IMR-90 (cell line): ENCODE data around the gene NTSR1. TPM values are rescaled to one million over a fixed set of nuclear protein-coding genes. Genes with fewer than 3 reads are reported as not detected.

Experiments used
- ATAC-seq: fragments of 200-7000 bp; cut with Tn5 transposase; 2 replicates; pipeline ENCODE4 v1.9.1; 2020; ENCODE audit warnings: low read depth, mild to moderate bottlenecking, moderate library complexity
- BruUV-seq: library from RNA; stranded (reverse); fragments of 400-500 nt; replicated peaks from 2 replicates; lab custom pipeline; 2021; lab: Mats Ljungman, UMichigan
- CTCF ChIA-PET: fragments of 300-600 bp; formaldehyde crosslinking; extraction: SDS; loops from one replicate; lab custom pipeline; 2021; ENCODE audit warnings: antibody characterized with exemption; lab: Yijun Ruan, JAX
- POLR2A ChIA-PET: fragments of 300-600 bp; sonication (Branson Sonifier 250); formaldehyde crosslinking; loops from one replicate; lab custom pipeline; 2022; ENCODE audit warnings: antibody characterized with exemption; ENCODE audit not compliant: unreplicated experiment; lab: Charles Lee
- DNase-seq: peaks from one replicate; pipeline ENCODE4 v3.0.0; 2013
- H2AFZ ChIP-seq: replicated peaks from 2 replicates; pipeline ENCODE3; 2013; ENCODE audit warnings: low read length, mild to moderate bottlenecking; ENCODE audit not compliant: poor library complexity
- H2AK5ac ChIP-seq: 2 replicates; pipeline ENCODE4 v1.6.1; 2013; ENCODE audit warnings: low read depth, low read length, inconsistent platforms
- H2AK9ac ChIP-seq: replicated peaks from 2 replicates; pipeline ENCODE3; 2013; ENCODE audit warnings: mild to moderate bottlenecking, low read depth, low read length, moderate library complexity; ENCODE audit not compliant: poor library complexity
- H2BK120ac ChIP-seq: 2 replicates; pipeline ENCODE4 v1.6.1; 2013; ENCODE audit warnings: low read depth, low read length, inconsistent platforms
- H2BK15ac ChIP-seq: 3 replicates; pipeline ENCODE4 v1.6.1; 2013; ENCODE audit warnings: low read depth, low read length, inconsistent platforms
- H2BK20ac ChIP-seq: 2 replicates; pipeline ENCODE4 v1.6.1; 2013; ENCODE audit warnings: low read depth, mild to moderate bottlenecking, inconsistent platforms, low read length, moderate library complexity
- H2BK5ac ChIP-seq: 2 replicates; pipeline ENCODE4 v1.6.1; 2013; ENCODE audit warnings: mild to moderate bottlenecking, low read depth, low read length, inconsistent platforms; ENCODE audit not compliant: poor library complexity, severe bottlenecking
- H3K14ac ChIP-seq: replicated peaks from 2 replicates; pipeline ENCODE4 v1.6.1; 2013; ENCODE audit warnings: low read depth, low read length, inconsistent platforms
- H3K18ac ChIP-seq: 2 replicates; pipeline ENCODE4 v1.6.1; 2013; ENCODE audit warnings: low read depth, low read length, control low read depth
- H3K23ac ChIP-seq: 2 replicates; pipeline ENCODE4 v1.6.1; 2013; ENCODE audit warnings: low read depth, low read length, inconsistent platforms
- H3K27ac ChIP-seq: 2 replicates; pipeline ENCODE4 v1.5.1; 2013; ENCODE audit warnings: mild to moderate bottlenecking, control low read depth, low read length; ENCODE audit not compliant: insufficient read depth
- H3K27me3 ChIP-seq: 2 replicates; pipeline ENCODE4 v1.6.1; 2013; ENCODE audit warnings: low read length; ENCODE audit not compliant: control insufficient read depth, insufficient read depth
- H3K36me3 ChIP-seq: 2 replicates; pipeline ENCODE4 v1.6.1; 2013; ENCODE audit warnings: low read length, mixed read lengths; ENCODE audit not compliant: control insufficient read depth, insufficient read depth
- H3K4ac ChIP-seq: 2 replicates; pipeline ENCODE4 v1.6.1; 2013; ENCODE audit warnings: low read depth, low read length, inconsistent platforms
- H3K4me1 ChIP-seq: 2 replicates; pipeline ENCODE4 v1.6.1; 2013; ENCODE audit warnings: low read length, mixed read lengths; ENCODE audit not compliant: control insufficient read depth, insufficient read depth
- H3K4me2 ChIP-seq: 2 replicates; pipeline ENCODE4 v1.6.1; 2013; ENCODE audit warnings: low read depth, mild to moderate bottlenecking, control low read depth, low read length, moderate library complexity
- H3K4me3 ChIP-seq: 2 replicates; pipeline ENCODE4 v1.5.1; 2013; ENCODE audit warnings: low read depth, mild to moderate bottlenecking, control low read depth, low read length, moderate library complexity; ENCODE audit not compliant: insufficient read depth
- H3K56ac ChIP-seq: 2 replicates; pipeline ENCODE4 v1.6.1; 2013; ENCODE audit warnings: low read length, inconsistent platforms; ENCODE audit not compliant: insufficient read depth; ENCODE audit errors: extremely low read depth
- H3K79me1 ChIP-seq, 2 experiments: 2 replicates each; pipeline ENCODE4 v1.6.1; 2013; ENCODE audit warnings: low read length in 2 of 2, inconsistent platforms in 1 of 2, low read depth in 1 of 2
- H3K9ac ChIP-seq: 2 replicates; pipeline ENCODE4 v1.6.1; 2013; ENCODE audit warnings: low read depth, low read length, control low read depth
- H3K9me1 ChIP-seq: 2 replicates; pipeline ENCODE4 v1.6.1; 2013; ENCODE audit warnings: low read length, inconsistent platforms; ENCODE audit not compliant: insufficient read depth
- H3K9me3 ChIP-seq: 2 replicates; pipeline ENCODE4 v1.6.1; 2013; ENCODE audit warnings: low read length; ENCODE audit not compliant: control insufficient read depth, insufficient read depth
- H4K20me1 ChIP-seq: 2 replicates; pipeline ENCODE4 v1.6.1; 2013; ENCODE audit warnings: low read length, inconsistent platforms; ENCODE audit not compliant: insufficient read depth
- H4K5ac ChIP-seq: 2 replicates; pipeline ENCODE4 v1.6.1; 2013; ENCODE audit warnings: mild to moderate bottlenecking, low read depth, low read length, control low read depth
- H4K8ac ChIP-seq, 2 experiments: 2 replicates each; pipeline ENCODE4 v1.6.1; 2013; ENCODE audit warnings: low read depth in 2 of 2, low read length in 2 of 2, control low read depth in 1 of 2, inconsistent platforms in 1 of 2
- H4K91ac ChIP-seq: 2 replicates; pipeline ENCODE4 v1.6.1; 2013; ENCODE audit warnings: low read depth, low read length, inconsistent platforms; ENCODE audit not compliant: insufficient read depth
- BHLHE40 ChIP-seq: fragments of 150-350 bp; IDR thresholded peaks from 2 replicates; pipeline ENCODE4 v1.6.1; 2016; ENCODE audit warnings: mild to moderate bottlenecking, low read depth, low read length
- CEBPB ChIP-seq: IDR thresholded peaks from 2 replicates; pipeline ENCODE4 v1.6.1; 2012; ENCODE audit warnings: low read depth, low read length, improper control_type of control experiment
- CHD1 ChIP-seq: IDR thresholded peaks from 2 replicates; pipeline ENCODE4 v1.6.1; 2012; ENCODE audit warnings: low read depth, low read length, improper control_type of control experiment
- CTCF ChIP-seq: conservative IDR thresholded peaks from 2 replicates; pipeline ENCODE4 v1.5.1; 2012; ENCODE audit warnings: mild to moderate bottlenecking, low read depth, low read length, improper control_type of control experiment
- ELK1 ChIP-seq: fragments of 150-350 bp; IDR thresholded peaks from 2 replicates; pipeline ENCODE4 v1.6.1; 2016; ENCODE audit warnings: low read depth, mild to moderate bottlenecking, low read length, moderate library complexity, borderline replicate concordance
- FOS ChIP-seq: fragments of 150-350 bp; IDR thresholded peaks from 2 replicates; pipeline ENCODE4 v1.6.1; 2016; ENCODE audit warnings: low read depth, low read length
- MAZ ChIP-seq: IDR thresholded peaks from 2 replicates; pipeline ENCODE4 v1.6.1; 2012; ENCODE audit warnings: low read depth, mild to moderate bottlenecking, low read length, improper control_type of control experiment, moderate library complexity, borderline replicate concordance
- MXI1 ChIP-seq: IDR thresholded peaks from 2 replicates; pipeline ENCODE4 v1.6.1; 2012; ENCODE audit warnings: low read depth, mild to moderate bottlenecking, low read length, moderate library complexity, borderline replicate concordance
- NFE2L2 ChIP-seq: fragments of 150-350 bp; IDR thresholded peaks from 2 replicates; pipeline ENCODE4 v1.6.1; 2016; ENCODE audit warnings: low read depth, mild to moderate bottlenecking, low read length
- POLR2A ChIP-seq: IDR thresholded peaks from 2 replicates; pipeline ENCODE4 v1.6.1; 2012; ENCODE audit warnings: mild to moderate bottlenecking, low read depth, low read length
- RAD21 ChIP-seq: IDR thresholded peaks from 2 replicates; pipeline ENCODE4 v1.6.1; 2012; ENCODE audit warnings: low read length, improper control_type of control experiment
- RCOR1 ChIP-seq: IDR thresholded peaks from 2 replicates; pipeline ENCODE4 v1.6.1; 2012; ENCODE audit warnings: mild to moderate bottlenecking, low read length, improper control_type of control experiment; ENCODE audit not compliant: insufficient replicate concordance
- RFX5 ChIP-seq: IDR thresholded peaks from 2 replicates; pipeline ENCODE4 v1.8.0; 2012; ENCODE audit warnings: low read depth, mild to moderate bottlenecking, low read length, moderate library complexity
- SMC3 ChIP-seq: fragments of 150-350 bp; IDR thresholded peaks from 2 replicates; pipeline ENCODE4 v1.6.1; 2016; ENCODE audit warnings: low read depth, mild to moderate bottlenecking, antibody characterized with exemption, low read length, moderate library complexity
- USF2 ChIP-seq: fragments of 150-350 bp; IDR thresholded peaks from 2 replicates; pipeline ENCODE4 v1.6.1; 2017; ENCODE audit warnings: mild to moderate bottlenecking, antibody characterized with exemption, low read length, low read depth
- WGBS, 2 experiments: methylation state at CpG; one replicate each; pipeline versions ENCODE4 v1.1.5 to v1.1.7; 2013; ENCODE audit warnings: missing lambda C conversion rate in 2 of 2; ENCODE audit not compliant: insufficient read length in 1 of 2; ENCODE audit errors: extremely low coverage in 2 of 2; 5-methylcytosine and 5-hydroxymethylcytosine counted together
- dilution Hi-C: fragments of 300-500 bp; cut with HindIII; formaldehyde crosslinking; loops from one replicate; pipeline ENCODE4 v1.14.3; 2018; ENCODE audit warnings: low sequenced_read_pairs; ENCODE audit not compliant: unreplicated experiment
- in situ Hi-C: fragments of 300-500 bp; cut with MboI; formaldehyde crosslinking; loops from 3 replicates; pipeline ENCODE4 v1.14.3; 2019; ENCODE audit warnings: low sequenced_read_pairs, inconsistent platforms, mixed read lengths
- intact Hi-C: fragments of 100-400 bp; cut with micrococcal nuclease; formaldehyde crosslinking; loops from 2 replicates; pipeline ENCODE4 v1.10.0; 2022
- polyA plus RNA-seq, 3 experiments: library from polyadenylated mRNA; depleted of rRNA; stranded (reverse); fragments of >200 nt; gene quantifications; 2 replicates each; pipeline ENCODE4 v1.2.3, GENCODE V29; 2012; ENCODE audit warnings: low replicate concordance in 1 of 3
- total RNA-seq: library from RNA; depleted of rRNA; stranded (reverse); fragments of >200 nt; gene quantifications from 2 replicates; pipeline ENCODE4 v1.2.3, GENCODE V29; 2012

Gene NTSR1
- total and polyA plus RNA-seq, 2 of the 4 experiments (the other 2 are of a cell fraction), result 0.54 to 1.8 TPM

GRCh38 chr20:62773845-62774714 is 65.4 kb downstream of the NTSR1 start:
- H3K23ac ChIP-seq, result no peak overlapping the region
- H3K4me2 ChIP-seq, result no peak overlapping the region
- no peak for DNase-seq
- H3K4me1 ChIP-seq, result peaks cover 5% of the 10 kb centered on the region; the same call in 1 of the 2 replicates
- H4K91ac ChIP-seq, result no peak overlapping the region
- WGBS, 2 experiments, result 75% methylated on average over 4 of the region's 29 CpGs; no CpG with 5 or more reads in 1 of the 2 experiments
- H2AK9ac ChIP-seq, result no peak overlapping the region
- CTCF ChIA-PET, result no interaction called here
- H3K9me1 ChIP-seq, result peaks cover 2% of the 10 kb centered on the region
- H3K4me3 ChIP-seq, result no peak overlapping the region
- H3K14ac ChIP-seq, result no peak overlapping the region
- H3K4ac ChIP-seq, result no peak overlapping the region
- no peak for ATAC-seq
- H2BK15ac ChIP-seq, result no peak overlapping the region
- no peak overlapping the region for H2BK120ac ChIP-seq
- no peak overlapping the region for H3K9ac ChIP-seq
- H3K56ac ChIP-seq, result no peak overlapping the region
- no peaks in the 10 kb centered on the region for H3K79me1 ChIP-seq
- peaks cover 2% of the 10 kb centered on the region; the same call in 1 of the 2 replicates for H3K27me3 ChIP-seq
- no peak overlapping the region for H4K5ac ChIP-seq
- H2AK5ac ChIP-seq, result no peak overlapping the region
- H3K27ac ChIP-seq, result no peak overlapping the region
- H2BK5ac ChIP-seq, result no peak overlapping the region
- no peaks in the 10 kb centered on the region for H3K36me3 ChIP-seq
- in situ Hi-C loops, result no loop called here
- H4K8ac ChIP-seq, result no peak overlapping the region
- dilution Hi-C loops, result no loop called here
- H3K9me3 ChIP-seq, result no peaks in the 10 kb centered on the region
- BruUV-seq, result no TSS peak
- no peaks in the 10 kb centered on the region for H4K20me1 ChIP-seq
- no peak overlapping the region for H3K18ac ChIP-seq
- H2AFZ ChIP-seq, result no peak overlapping the region
- POLR2A ChIA-PET, result no interaction called here
- H2BK20ac ChIP-seq, result no peak overlapping the region
- intact Hi-C loops, result no loop called here
- no peak for TF ChIP-seq RFX5
- TF ChIP-seq MAZ, result no peak
- TF ChIP-seq CTCF, result no peak
- TF ChIP-seq CEBPB, result no peak
- no peak for TF ChIP-seq USF2
- no peak for TF ChIP-seq CHD1
- no peak for TF ChIP-seq RAD21
- TF ChIP-seq RCOR1, result no peak
- no peak for TF ChIP-seq ELK1
- no peak for TF ChIP-seq BHLHE40
- TF ChIP-seq MXI1, result no peak
- TF ChIP-seq SMC3, result no peak
- no peak for TF ChIP-seq POLR2A
- no peak for TF ChIP-seq NFE2L2
- TF ChIP-seq FOS, result no peak
